Smooth muscle cell (in vitro differentiated cells): ENCODE measurements around the gene STOX2. TPM values are rescaled to one million over a fixed set of nuclear protein-coding genes. Genes with fewer than 3 reads are reported as not detected.

Experiments used
- DNase-seq: peaks from one replicate; lab custom pipeline; 2025; ENCODE audit not compliant: unreplicated experiment; lab: John Stamatoyannopoulos, UW
- H2AFZ ChIP-seq: fragments of 200-600 bp; sonication (generic); 2 replicates; pipeline ENCODE4 v1.6.0; 2016; ENCODE audit warnings: antibody characterized with exemption, low read depth, mild to moderate bottlenecking
- H3F3A ChIP-seq: fragments of 200-600 bp; sonication (generic); 2 replicates; pipeline ENCODE4 v1.6.0; 2017; ENCODE audit warnings: antibody characterized with exemption, low read depth
- H3K27ac ChIP-seq: fragments of 200-600 bp; sonication (generic); 2 replicates; pipeline ENCODE4 v1.5.1; 2016; ENCODE audit warnings: low read depth, mild to moderate bottlenecking
- H3K27me3 ChIP-seq: fragments of 200-600 bp; sonication (generic); 2 replicates; pipeline ENCODE4 v1.6.1; 2016; ENCODE audit warnings: low read depth, mild to moderate bottlenecking
- H3K36me3 ChIP-seq: fragments of 200-600 bp; sonication (generic); 2 replicates; pipeline ENCODE4 v1.5.1; 2016; ENCODE audit warnings: low read depth
- H3K4me1 ChIP-seq: fragments of 200-600 bp; sonication (generic); 2 replicates; pipeline ENCODE4 v1.5.1; 2016; ENCODE audit warnings: low read depth
- H3K4me2 ChIP-seq: fragments of 200-600 bp; sonication (generic); 2 replicates; pipeline ENCODE4 v1.6.0; 2016; ENCODE audit warnings: mild to moderate bottlenecking
- H3K4me3 ChIP-seq: fragments of 200-600 bp; sonication (generic); 2 replicates; pipeline ENCODE4 v1.5.1; 2016; ENCODE audit warnings: mild to moderate bottlenecking
- H3K79me2 ChIP-seq: fragments of 200-600 bp; sonication (generic); 2 replicates; pipeline ENCODE4 v1.6.0; 2016; ENCODE audit warnings: low read depth, mild to moderate bottlenecking
- H3K9ac ChIP-seq: fragments of 200-600 bp; sonication (generic); 2 replicates; pipeline ENCODE4 v1.6.0; 2016; ENCODE audit warnings: low read depth
- H3K9me3 ChIP-seq: fragments of 200-600 bp; sonication (generic); replicated peaks from 2 replicates; pipeline ENCODE4 v1.5.1; 2016; ENCODE audit warnings: low read depth
- H4K20me1 ChIP-seq: fragments of 200-600 bp; sonication (generic); 2 replicates; pipeline ENCODE4 v1.6.0; 2016; ENCODE audit warnings: low read depth
- CTCF ChIP-seq: fragments of 200-600 bp; sonication (generic); IDR thresholded peaks from 2 replicates; pipeline ENCODE4 v1.5.1; 2017; ENCODE audit warnings: borderline replicate concordance, mild to moderate bottlenecking, antibody characterized with exemption; ENCODE audit not compliant: insufficient read depth, poor library complexity, severe bottlenecking
- WGBS: methylation state at CpG from one replicate; pipeline ENCODE4 v1.1.7; 2016; ENCODE audit warnings: low lambda C conversion rate; 5-methylcytosine and 5-hydroxymethylcytosine counted together
- polyA plus RNA-seq: library from polyadenylated mRNA; unstranded; fragments of >200 nt; fragmentation: Nextera tagmentation; extraction: Ambion mirVana; gene quantifications from 2 replicates; pipeline ENCODE4 v1.2.1, GENCODE V29; 2016
- total RNA-seq: library from RNA; depleted of rRNA; stranded (reverse); fragments of >200 nt; gene quantifications from 2 replicates; pipeline ENCODE4 v1.2.3, GENCODE V29; 2014

STOX2 gene
- total and polyA plus RNA-seq, 2 experiments from 2014 or later = 1.3 to 4.2 TPM

- H4K20me1 ChIP-seq = no peaks in the 10 kb centered on the region
- no peak for TF ChIP-seq CTCF
- no peak for DNase-seq
- H3K9ac ChIP-seq = no peak overlapping the region
- no peaks in the 10 kb centered on the region for H3K79me2 ChIP-seq
- no peaks in the 10 kb centered on the region for H3K9me3 ChIP-seq
- peaks cover 9% of the 10 kb centered on the region for H3K4me1 ChIP-seq
- H3K36me3 ChIP-seq = no peaks in the 10 kb centered on the region
- H3K4me2 ChIP-seq = no peak overlapping the region
- H3K27ac ChIP-seq = no peak overlapping the region
- H2AFZ ChIP-seq = no peak overlapping the region
- WGBS = 72% methylated on average over 4 of the region's 4 CpGs
- H3K27me3 ChIP-seq = no peaks in the 10 kb centered on the region
- H3K4me3 ChIP-seq = no peak overlapping the region
- no peaks in the 10 kb centered on the region for H3F3A ChIP-seq
These were observed 91.8 kb downstream of the STOX2 start for GRCh38 chr4:183996868-183997267.

GRCh38 chr4:183999435-183999834 lies 94.3 kb downstream of the STOX2 start:
- H3K27me3 ChIP-seq = no peaks in the 10 kb centered on the region
- H3K4me1 ChIP-seq = peaks cover 9% of the 10 kb centered on the region
- no peaks in the 10 kb centered on the region for H3K9me3 ChIP-seq
- no peaks in the 10 kb centered on the region for H3K36me3 ChIP-seq
- H3F3A ChIP-seq = peaks cover 2% of the 10 kb centered on the region
- H3K9ac ChIP-seq = no peak overlapping the region
- no peak for DNase-seq
- 99% methylated on average over 6 of the region's 6 CpGs for WGBS
- H2AFZ ChIP-seq = no peak overlapping the region
- no peak overlapping the region for H3K4me2 ChIP-seq
- H3K27ac ChIP-seq = no peak overlapping the region
- TF ChIP-seq CTCF = no peak
- no peaks in the 10 kb centered on the region for H3K79me2 ChIP-seq
- H4K20me1 ChIP-seq = no peaks in the 10 kb centered on the region
- H3K4me3 ChIP-seq = no peak overlapping the region

- H3K4me3 ChIP-seq = no peak overlapping the region
- H3K4me1 ChIP-seq = peaks cover 4% of the 10 kb centered on the region
- no peak overlapping the region for H2AFZ ChIP-seq
- H3K9me3 ChIP-seq = no peaks in the 10 kb centered on the region
- TF ChIP-seq CTCF = no peak
- no peak overlapping the region for H3K4me2 ChIP-seq
- no peaks in the 10 kb centered on the region for H4K20me1 ChIP-seq
- no peaks in the 10 kb centered on the region for H3K36me3 ChIP-seq
- no peak overlapping the region for H3K27ac ChIP-seq
- DNase-seq = no peak
- 96% methylated on average over 26 of the region's 26 CpGs for WGBS
- H3F3A ChIP-seq = peaks cover 2% of the 10 kb centered on the region
- H3K79me2 ChIP-seq = no peaks in the 10 kb centered on the region
- H3K27me3 ChIP-seq = no peaks in the 10 kb centered on the region
- H3K9ac ChIP-seq = no peak overlapping the region
These were observed 95.6 kb downstream of the STOX2 start for GRCh38 chr4:184000457-184001396.
